GM19023 (cell line): ENCODE results near the gene STK32B.
"Not testable (repeated sequence)": the region's sequence is repeated elsewhere in the genome, so short reads cannot be mapped to it uniquely, and the experiment has no call there.

Experiments
- ATAC-seq: cut with Tn5 transposase; IDR thresholded peaks from one replicate; pipeline ENCODE4 v1.9.1; 2021; ENCODE audit warnings: mild to moderate bottlenecking, moderate library complexity; ENCODE audit not compliant: unreplicated experiment

The STK32B gene

GRCh38 chr4:5156682-5157081, 105.4 kb downstream of the STK32B start:
- ATAC-seq, result no peak

- no peak for ATAC-seq
Observed at GRCh38 chr4:5157791-5158770, 106.8 kb downstream of the STK32B start.

- ATAC-seq, result no peak
Observed at GRCh38 chr4:5158825-5159224, 107.5 kb downstream of the STK32B start.

GRCh38 chr4:5160668-5161067, 109.4 kb downstream of the STK32B start:
- no peak for ATAC-seq

- ATAC-seq, result no peak
Observed at GRCh38 chr4:5162909-5163508, 111.7 kb downstream of the STK32B start.

- no peak for ATAC-seq
Observed at GRCh38 chr4:5164221-5164912, 113.1 kb downstream of the STK32B start.

GRCh38 chr4:5165420-5166369, 114.4 kb downstream of the STK32B start:
- ATAC-seq, result no peak

GRCh38 chr4:5166377-5166776, 115.1 kb downstream of the STK32B start:
- ATAC-seq, result no peak

- ATAC-seq, result no peak
Observed at GRCh38 chr4:5168891-5169290, 117.6 kb downstream of the STK32B start.

- ATAC-seq, result not testable (repeated sequence)
Observed at GRCh38 chr4:5175836-5176235, 124.6 kb downstream of the STK32B start.

GRCh38 chr4:5184606-5185005, 133.3 kb downstream of the STK32B start:
- ATAC-seq, result no peak

- no peak for ATAC-seq
Observed at GRCh38 chr4:5185551-5185950, 134.3 kb downstream of the STK32B start.

GRCh38 chr4:5186271-5187064, 135.2 kb downstream of the STK32B start:
- no peak for ATAC-seq

- ATAC-seq, result no peak
Observed at GRCh38 chr4:5188130-5188529, 136.8 kb downstream of the STK32B start.

- ATAC-seq, result no peak
Observed at GRCh38 chr4:5191831-5192230, 140.6 kb downstream of the STK32B start.

- no peak for ATAC-seq
Observed at GRCh38 chr4:5192271-5192670, 141.0 kb downstream of the STK32B start.

- no peak for ATAC-seq
Observed at GRCh38 chr4:5192678-5193077, 141.4 kb downstream of the STK32B start.

- no peak for ATAC-seq
Observed at GRCh38 chr4:5198656-5199541, 147.6 kb downstream of the STK32B start.

- ATAC-seq, result no peak
Observed at GRCh38 chr4:5199912-5200311, 148.6 kb downstream of the STK32B start.
